ENCODE measurements around the gene ISYNA1. TPM values are rescaled to one million over a fixed set of nuclear protein-coding genes. Genes with fewer than 3 reads are reported as not detected.

The ISYNA1 gene
- total RNA-seq, 2 donors from 2014 or later, result 29.2 to 44.6 TPM

DNA sequence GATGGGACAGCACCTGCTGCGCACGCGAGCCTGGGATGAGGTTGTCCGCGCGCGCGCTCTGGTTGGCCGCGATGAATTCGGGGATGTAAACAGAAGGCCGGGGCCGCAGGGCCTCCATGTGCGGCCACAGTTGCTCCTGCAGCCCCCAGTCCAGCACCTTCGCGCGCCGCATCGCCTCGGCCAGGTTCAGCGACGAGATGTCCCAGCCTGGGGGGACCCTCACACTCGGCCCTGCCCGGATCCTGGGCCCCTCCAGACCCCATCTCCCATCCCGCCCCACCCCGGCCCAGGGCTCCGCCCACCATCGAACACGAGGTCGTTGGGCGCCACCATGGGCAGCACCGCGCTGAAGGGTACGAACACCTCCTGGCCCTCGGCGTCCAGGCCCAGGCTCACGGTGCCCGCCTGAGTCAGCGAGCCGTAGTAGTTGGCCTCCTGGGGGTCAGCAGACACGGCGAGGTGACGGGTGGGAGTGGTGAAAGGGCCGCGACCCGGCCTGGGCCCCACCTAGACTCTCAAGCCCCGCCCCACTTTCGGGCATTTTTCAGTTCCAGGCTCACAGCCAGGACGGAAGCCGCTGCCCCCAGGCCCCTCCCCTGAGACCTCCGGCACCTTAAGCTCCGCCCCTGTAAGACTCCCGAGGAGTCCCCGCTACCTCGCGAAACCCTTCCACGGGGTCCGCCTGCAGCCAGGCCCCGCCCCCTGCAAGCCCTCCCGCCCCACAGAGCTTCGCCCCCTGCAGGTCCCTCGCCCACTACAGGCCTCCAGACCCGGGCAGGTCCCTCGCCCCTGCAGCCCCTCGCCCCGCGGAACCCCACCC is 1.1 kb downstream of the ISYNA1 start:
- ATAC-seq (peak; percentile 51 to 58), DNase-seq (peak; percentile 90)
- intact Hi-C loops (cut with DNase I), result no loop called here

DNA sequence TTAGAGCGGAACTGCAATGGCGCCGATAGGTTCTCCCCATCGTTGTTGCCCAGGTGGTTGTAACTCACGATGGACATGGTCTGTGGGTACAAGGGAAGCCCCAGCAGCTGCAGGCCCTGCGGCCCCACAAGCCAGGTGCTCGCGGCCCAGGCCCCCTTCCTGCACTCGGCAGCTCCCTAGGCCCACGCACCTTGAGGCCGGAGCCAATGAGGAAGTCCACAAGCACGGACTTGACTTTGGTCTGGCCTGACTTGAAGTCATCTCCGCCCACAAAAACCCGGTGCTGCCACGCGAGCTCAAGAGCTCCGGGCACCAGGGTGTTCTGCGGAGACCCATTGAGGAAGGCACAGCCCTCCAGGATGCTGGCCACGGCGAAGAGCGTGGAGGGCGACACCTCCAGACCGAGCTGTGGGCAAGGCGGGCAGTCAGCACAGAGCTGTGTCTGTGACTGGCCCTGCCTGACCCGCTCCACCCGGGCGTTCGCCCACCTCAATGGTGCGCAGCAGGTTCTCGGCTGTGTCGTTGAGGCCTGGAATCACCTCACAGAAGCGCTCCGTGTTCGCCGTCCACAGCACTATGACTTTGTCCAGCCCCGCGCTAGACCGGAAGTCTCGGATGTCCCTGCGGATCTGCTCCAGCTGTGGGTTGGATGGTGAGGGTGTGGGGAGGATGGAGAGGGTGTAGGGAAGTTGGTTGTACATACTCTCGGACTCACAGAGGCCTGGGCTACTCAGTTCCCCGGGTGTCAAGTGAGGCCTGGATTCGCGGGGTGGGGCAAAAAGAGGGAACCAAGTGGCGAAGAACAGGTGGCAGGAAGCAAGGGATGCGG is 1.9 kb downstream of the ISYNA1 start:
- intact Hi-C loops (cut with DNase I), result no loop called here
- no peak for ATAC-seq
- no peak for DNase-seq

DNA sequence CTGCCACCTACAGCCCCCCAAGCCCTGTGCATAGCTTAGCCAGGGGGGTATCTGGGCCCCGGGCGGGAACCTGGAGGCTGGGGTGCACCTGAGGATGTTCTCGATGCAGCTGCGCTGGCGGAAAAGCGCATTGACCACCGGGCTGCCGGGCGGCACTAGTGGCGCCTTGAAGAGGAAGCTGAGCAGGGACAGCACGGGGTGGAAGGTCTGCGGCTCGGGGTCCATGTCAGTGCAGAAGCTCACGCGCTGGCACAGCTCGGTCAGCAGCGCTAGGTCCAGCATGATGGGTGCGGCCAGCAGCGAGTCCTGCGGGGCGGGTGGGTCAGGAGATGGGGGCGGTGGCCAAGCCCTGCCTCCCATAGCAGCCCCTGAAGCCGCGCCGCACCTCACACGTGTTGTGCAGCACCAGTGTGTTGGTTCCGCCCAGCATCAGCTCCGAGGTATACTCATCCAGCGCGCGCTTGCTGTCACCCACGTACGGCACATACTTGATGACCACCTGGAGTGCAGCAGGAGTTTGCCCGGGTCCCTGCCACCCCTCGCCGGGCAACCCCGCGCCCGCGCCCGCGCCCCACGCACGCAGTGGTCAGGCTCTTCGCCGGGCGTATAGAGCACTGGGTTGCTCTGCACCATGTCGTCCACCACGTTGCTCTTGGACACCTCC is 2.6 kb downstream of the ISYNA1 start:
- no peak for ATAC-seq
- intact Hi-C loops (cut with DNase I), result no loop called here
- DNase-seq, result no peak

DNA sequence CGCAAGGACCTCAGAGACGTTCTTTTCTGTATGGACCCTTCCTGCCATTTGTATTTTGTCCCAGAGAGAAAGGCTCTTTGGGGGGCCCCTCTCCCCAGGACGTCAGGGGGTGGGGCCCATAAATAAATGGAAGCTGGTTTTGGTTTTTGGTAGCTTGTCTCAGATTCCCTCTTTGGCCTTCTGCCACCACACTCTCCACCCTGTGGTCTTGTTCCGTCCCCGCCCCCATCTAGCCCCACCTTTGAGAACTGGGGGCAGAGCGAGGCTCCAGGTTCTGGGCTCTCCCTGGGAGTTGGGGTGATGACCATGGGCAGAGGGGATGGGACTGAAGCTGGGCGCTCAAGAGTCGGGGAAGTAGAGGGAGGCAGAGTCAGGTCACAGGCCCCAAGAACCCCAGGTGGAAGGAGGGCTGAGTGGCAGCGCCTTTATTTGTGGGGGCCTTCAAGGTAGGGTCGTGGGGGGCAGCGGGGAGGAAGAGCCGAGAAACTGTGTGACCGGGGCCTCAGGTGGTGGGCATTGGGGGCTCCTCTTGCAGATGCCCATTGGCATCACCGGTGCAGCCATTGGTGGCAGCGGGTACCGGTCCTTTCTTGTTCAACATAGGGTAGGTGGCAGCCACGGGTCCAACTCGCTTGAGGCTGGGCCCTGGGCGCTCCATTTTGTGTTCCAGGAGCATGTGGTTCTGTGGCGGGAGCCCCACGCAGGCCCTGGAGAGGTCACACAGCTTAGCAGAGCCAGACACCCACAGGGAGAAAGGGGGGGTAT is 3.3 kb downstream of the ISYNA1 start:
- DNase-seq (no peak), ATAC-seq (no peak)
- intact Hi-C loops (cut with DNase I), result no loop called here

DNA sequence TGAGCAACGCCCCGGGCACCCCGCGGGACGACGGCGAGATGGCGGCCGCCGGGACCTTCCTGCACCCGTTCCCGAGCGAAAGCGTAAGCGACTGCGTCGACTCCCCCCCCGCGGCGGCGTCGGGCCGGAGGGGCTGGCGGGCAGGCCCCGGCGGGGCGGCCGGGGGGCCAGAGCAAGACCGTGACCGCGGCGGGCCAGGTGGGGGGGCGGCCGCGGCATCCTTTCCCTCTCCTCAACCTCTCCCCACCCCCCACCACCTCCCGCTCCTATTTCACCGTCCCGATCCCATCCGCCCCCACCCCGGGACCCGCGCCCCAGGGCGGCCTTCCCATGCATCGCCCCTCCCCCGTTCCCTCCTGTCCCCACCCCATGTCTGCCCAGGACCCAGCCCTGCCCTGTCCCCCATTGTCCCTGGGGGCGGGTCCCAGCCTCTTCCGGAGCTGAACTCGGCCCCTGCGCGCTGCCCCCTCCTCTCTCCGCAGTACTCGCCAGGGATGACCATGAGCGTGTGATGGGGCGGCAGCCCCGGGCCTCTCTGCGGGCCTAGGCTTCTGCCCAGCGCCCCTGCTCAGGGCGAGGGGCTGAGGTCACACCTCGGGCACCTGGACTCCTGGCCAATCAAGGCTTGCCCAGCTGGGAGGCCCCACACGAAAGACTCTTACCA is 4.1 kb downstream of the ISYNA1 start:
- intact Hi-C loops (cut with DNase I), result no loop called here
- ATAC-seq (peak in 1 of 2 donors; percentile 0), DNase-seq (no peak)

DNA sequence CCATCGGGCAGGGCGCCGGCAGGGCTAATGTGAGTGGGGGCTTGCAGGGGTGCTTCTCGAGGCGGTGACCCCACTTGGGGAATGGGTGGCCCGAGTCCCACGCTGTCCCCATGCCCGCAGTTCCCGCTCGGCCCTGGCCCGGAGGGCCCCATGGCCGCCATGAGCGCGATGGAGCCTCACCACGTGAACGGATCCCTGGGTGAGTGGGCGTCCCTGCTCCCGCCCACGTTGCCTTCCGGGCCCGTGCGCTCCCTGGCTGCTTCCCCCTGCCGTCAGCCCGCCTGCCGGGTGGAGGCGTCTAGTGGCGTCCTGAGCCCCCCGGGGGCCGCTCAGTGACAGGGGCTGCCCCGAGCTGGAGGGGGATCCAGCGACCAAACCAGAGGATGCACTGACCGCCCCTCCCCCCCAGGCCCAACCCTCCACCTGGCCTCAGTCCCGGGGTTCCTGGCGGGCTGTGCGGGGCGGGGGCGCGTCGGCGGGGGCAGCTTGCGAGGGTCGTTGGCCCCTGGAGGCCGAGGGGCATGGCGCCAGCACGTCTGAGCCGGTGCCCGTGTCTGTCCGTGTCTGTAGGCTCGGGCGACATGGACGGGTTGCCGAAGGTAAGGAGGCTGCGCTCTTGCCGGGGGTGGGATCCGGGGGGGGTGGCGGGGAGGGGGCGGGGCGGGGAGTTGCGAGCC is 4.8 kb downstream of the ISYNA1 start:
- DNase-seq (no peak), ATAC-seq (no peak)
- intact Hi-C loops (cut with DNase I), result no loop called here

DNA sequence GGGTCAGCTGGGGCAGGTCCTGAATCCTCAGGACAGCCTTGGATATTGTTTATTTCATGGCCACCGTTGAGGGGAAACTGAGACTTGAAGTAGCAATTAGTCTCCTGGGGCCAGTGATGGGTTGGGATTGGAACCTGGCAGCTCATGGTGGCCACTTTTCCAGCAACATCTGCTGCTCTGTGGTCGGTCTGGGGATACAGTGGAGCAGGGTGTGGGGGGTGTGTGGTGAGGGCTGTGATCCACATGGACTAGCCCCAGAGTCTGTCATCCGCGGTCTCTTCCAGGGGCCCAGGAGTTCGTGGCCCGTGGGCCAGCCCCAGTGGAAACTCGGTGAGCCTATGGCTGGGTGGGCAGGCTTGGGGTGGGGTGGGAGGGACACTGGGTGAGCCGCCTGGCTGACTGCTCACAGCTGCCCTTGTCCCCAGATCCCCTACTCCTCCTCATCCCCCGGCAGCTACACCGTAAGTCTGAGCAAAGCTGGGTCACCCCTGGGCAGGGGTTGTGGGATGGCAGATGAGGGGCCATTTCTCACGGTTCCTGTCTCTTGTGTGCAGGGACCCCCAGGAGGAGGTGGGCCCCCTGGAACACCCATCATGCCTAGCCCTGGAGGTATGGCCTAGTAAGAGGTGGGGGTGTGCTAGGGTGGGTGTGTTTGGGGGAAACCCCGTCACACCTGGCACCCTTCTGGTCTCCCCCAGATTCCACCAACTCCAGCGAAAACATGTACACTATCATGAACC is 5.5 kb downstream of the ISYNA1 start:
- DNase-seq, result no peak
- ATAC-seq, result no peak
- intact Hi-C loops (cut with DNase I), result no loop called here

DNA sequence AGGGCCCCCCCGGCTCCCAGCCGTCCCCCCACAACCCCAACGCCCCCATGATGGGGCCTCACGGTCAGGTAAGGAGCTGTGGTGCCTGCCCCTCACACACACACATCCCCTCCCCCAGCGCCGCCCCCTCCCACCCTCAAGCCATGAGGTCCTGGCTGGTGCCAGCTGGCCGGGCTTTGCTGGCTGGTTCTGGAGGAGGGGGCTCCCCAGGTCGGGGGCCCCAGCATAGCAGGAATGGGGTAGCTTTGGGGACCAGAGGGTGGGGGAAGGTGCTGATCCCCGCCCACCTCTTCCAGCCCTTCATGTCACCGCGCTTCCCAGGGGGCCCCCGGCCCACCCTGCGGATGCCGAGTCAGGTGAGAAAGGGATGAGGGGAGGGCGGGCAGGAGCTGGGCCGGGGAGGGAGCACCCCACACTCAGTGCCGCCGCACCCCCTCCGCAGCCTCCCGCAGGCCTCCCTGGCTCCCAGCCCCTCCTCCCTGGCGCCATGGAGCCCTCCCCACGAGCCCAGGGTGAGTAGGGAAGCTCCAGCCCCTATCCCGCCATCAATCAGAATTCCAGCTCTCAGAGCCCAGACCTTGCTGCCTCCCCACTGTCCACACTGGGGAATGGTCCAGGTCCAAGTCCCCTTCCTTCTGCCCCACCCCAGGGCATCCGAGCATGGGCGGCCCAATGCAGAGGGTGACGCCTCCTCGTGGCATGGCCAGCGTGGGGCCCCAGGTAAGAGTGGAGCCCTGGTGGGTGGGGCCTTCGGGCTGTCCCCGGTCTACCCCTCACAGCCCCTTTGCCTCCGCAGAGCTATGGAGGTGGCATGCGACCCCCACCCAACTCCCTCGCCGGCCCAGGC is 6.4 kb downstream of the ISYNA1 start:
- intact Hi-C loops (cut with DNase I), result no loop called here
- DNase-seq (no peak), ATAC-seq (no peak)

DNA sequence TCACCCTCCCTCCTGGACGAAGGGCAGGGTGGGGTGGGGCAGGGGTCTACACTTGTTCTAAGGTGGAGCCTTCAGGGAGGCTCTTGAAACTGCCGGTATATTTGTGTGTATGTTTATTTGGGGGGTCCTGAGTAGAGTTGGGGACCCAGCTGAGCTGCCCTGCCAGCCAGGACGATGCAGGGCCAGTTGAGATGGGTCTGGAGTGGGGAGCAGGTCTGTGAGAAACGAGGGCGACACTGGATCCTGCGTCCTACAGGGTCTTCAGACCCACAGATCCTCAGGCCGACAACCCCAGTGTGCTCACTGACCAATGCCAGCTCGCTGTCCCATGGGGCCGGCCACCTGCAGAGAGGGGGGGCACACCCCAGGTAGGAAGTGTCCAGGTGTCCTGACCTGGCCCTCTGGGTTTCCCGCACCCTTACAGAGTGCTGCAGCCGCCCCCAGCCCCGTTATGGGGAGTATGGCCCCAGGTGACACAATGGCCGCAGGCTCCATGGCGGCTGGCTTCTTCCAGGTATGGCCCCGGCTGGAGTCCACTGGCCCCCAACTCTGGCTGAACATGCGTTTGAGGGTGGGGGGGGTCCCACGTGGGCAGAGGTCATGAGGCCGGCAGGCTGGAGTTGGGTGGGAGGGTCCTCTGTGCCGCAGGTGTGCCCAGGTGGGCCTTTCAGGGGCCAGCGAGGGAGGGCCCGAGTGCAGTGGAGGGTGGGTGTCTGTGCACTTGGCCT is 7.4 kb downstream of the ISYNA1 start:
- intact Hi-C loops (cut with DNase I), result no loop called here
- ATAC-seq (no peak), DNase-seq (no peak)

DNA sequence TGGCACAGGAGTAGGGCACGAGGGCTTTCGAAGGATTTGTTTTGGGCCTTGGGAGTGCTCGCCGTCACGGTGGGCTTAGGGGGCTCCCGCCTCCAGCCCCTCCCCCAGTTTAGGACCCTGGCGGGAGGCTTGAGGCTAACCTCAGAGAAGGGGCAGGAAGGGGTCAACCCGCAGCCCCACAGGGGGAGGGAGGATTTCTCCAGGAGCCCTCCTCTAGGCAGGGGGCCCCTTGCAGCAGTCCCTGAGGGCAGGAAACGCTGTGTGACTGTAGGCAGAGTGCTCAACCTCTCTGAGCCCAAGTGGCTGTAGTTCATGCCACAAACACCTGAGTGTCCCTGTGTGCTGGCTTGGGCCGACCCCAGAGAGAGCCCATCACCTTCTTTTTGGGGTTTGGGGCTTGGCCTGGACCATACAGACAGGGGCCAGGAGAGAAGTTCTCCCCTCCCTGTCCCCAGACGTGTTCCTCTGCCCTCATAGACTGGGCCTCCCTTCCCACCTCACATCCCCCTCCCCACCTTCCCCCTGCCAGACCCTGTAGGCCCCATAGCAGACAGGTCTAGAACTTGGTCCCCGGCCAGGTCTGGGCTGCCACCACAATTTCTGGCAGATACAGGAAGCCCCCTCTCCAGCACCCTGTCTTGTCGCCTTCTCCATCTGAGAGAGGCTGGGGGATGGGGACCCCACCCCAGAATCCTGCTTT is 8.1 kb downstream of the ISYNA1 start:
- intact Hi-C loops (cut with DNase I), result no loop called here
- DNase-seq (no peak), ATAC-seq (no peak)

DNA sequence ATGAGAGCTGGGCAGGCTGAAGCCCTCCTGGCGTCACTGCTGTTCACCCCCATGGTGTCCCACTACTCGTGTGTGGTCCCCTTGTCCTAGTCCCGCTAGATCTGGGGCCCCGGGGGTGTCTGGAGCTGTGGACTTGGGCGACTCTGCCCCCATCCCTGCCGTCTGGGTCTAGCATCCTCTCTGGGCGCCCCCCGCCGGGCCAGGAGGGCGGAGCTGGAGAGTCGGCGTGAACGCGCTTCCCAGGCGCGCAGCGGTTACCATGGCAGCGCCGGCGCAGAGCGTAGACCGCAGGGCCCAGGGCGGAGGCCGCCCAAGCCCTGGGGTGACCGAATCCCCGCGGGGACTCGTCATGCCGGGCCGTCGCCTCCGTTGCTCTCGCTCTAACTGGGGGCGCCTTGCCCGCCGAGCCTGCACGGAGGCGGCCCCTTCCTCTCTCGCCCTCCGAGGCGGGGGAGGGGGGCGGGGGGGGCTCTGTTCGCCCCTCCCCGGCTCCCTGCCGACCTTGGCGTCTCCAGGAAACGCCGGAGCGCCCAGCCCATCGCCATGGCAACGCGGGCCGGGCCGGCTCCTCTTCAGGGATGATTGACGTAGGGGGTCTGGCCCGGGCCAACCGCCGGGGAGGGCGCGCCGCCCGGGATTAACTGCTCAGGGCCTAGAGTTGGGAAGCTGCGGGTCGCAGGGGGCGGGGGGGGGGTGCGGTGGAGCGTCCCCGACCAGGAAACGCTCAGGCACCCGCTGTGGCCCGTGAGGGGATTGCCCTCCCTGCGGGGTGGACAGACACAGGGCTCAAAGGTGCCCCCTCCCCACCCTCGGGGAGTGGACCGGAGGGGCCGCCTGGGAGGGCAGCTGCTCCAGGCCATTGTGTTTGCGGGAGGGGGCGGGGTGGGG is 8.9 kb downstream of the ISYNA1 start:
- intact Hi-C loops (cut with DNase I), result no loop called here
- peak; percentile 61 to 64 for ATAC-seq

DNA sequence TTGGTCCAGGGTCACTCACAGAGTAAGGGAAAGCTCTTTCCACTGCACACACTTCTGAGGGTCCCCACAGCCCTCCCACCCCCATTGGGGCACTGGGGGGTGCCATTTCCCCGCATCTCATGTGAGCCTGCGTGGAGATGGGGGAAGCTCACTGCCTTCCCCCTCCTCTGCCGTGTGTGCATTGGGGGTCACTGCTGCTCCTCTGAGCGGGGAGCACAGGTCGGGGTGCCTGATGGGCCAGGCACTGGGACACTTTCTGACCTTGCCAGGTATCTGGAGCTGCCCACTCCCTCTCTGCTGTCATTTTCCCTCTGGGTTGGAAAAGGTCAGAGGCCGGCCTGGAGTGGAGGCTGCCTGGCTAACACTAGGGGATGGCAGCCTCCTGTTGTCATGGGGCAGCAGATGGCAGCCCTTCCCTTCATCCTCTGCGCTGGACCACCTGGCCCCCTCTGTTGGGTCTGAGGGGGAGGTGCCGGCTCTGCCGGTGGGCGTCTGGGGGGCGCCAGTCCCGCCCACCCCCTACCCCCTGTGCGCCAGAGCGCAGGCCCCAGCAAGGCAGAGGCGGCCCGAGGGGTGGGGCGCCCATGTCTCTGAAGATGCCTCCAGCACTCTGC is 9.7 kb downstream of the ISYNA1 start:
- ATAC-seq (no peak), DNase-seq (peak; percentile 22)
- intact Hi-C loops (cut with DNase I), result no loop called here

More for the DNA sequence above, 8.9 kb downstream of the ISYNA1 start:
- peak; percentile 90 for DNase-seq

DNA sequence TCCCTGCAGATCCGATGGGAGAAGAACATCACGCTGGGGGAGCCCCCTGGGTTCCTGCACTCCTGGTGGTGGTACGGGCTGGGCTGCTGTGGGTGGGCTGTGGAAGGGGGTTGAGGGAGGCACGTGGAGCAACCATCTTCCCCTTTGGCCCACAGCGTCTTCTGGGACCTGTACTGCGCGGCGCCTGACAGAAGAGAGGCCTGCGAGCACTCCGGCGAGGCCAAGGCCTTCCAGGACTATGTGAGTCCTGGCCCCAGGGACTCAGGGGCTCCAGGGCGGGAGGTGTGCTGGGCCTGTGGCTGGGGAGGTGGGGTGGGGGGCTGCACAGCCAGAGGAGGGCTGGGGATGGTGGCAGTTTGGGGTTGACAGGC is 10.2 kb downstream of the ISYNA1 start:
- intact Hi-C loops (cut with DNase I), result no loop called here
- ATAC-seq (no peak), DNase-seq (peak; percentile 22)

Measured in left cardiac atrium (tissue), 4 donors.